Nephron progenitor cell (in vitro differentiated cells): ENCODE data around the gene FHL2.

ENCODE experiments used
- DNase-seq: peaks from one replicate; pipeline ENCODE4 v3.0.0; 2021
- H3K27ac Mint-ChIP-seq: 2 replicates; pipeline ENCODE4 v1.8.0; 2021; ENCODE audit warnings: mild to moderate bottlenecking, moderate library complexity, mixed read lengths
- H3K27me3 Mint-ChIP-seq: 2 replicates; pipeline ENCODE4 v1.8.0; 2021; ENCODE audit warnings: mild to moderate bottlenecking, low read depth, mixed read lengths; ENCODE audit not compliant: poor library complexity
- H3K36me3 Mint-ChIP-seq: 2 replicates; pipeline ENCODE4 v1.8.0; 2021; ENCODE audit warnings: low read depth, mixed read lengths
- H3K4me1 Mint-ChIP-seq: 2 replicates; pipeline ENCODE4 v1.8.0; 2021; ENCODE audit warnings: mixed read lengths
- H3K4me3 Mint-ChIP-seq: 2 replicates; pipeline ENCODE4 v1.8.0; 2021; ENCODE audit warnings: mild to moderate bottlenecking, moderate library complexity, mixed read lengths
- H3K9me3 Mint-ChIP-seq: 2 replicates; pipeline ENCODE4 v1.8.0; 2021; ENCODE audit warnings: mild to moderate bottlenecking, moderate library complexity, mixed read lengths
- TF ChIP-seq, protein P1 (sequence below): fragments of 200-600 bp; sonication (generic); IDR thresholded peaks from 2 replicates; pipeline ENCODE4 v1.5.0; 2021; ENCODE audit warnings: antibody characterized with exemption

The FHL2 gene, protein sequence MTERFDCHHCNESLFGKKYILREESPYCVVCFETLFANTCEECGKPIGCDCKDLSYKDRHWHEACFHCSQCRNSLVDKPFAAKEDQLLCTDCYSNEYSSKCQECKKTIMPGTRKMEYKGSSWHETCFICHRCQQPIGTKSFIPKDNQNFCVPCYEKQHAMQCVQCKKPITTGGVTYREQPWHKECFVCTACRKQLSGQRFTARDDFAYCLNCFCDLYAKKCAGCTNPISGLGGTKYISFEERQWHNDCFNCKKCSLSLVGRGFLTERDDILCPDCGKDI

DNA sequence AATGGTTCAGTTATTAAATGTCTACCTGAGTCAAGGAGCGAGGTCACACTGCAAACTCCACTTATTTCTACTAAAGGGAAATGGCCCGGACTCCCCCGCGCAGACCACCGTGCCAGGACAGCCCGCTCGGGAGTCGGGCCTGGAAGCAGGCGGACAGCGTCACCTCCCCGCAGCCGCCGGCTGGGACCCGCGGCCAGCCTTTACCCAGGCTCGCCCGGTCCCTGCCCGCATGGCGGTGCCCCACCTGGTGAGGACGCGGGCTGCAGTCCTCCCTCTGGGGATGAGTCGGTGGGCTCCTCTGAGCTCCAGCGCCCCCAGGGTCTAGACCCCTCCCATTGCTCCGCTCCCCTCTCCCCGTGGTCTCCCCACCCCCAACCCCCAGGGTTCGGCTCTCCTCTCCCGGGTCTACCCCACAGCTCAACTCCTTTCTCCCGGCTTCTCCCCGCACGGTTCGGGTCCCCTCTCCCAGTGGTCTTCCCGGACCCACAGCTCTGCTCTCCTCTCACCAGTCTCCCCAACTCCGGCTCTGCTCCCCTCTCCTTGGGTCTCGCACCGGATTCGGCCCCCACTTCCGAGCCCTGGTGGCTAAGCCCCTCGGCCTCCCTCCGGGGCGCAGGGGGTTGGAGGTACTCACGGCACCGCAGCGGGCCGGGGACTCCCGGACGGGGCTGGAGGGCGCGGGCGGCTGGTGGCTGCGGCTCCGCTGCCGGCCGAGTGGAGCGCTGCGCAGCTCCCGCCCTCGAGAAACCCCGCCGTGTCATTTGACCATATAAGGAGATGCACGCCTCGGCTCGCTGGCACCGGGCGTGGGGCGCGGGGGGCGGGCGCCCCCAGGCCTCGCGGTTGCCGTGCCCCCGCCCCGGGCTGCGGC, at the start of gene FHL2:
Gene FHL2 (minus strand): TSS at position 716 of the 871 bp plus-strand sequence. CDS start 12,535 bp downstream, outside the sequence.
- Mint-ChIP-seq H3K36me3 (peaks cover 22% of the 10 kb centered on the region), H3K27ac (no peak within 1 kb of the TSS), H3K4me1 (peaks cover 45% of the 10 kb centered on the region), H3K27me3 (peaks cover 13% of the 10 kb centered on the region), H3K9me3 (peaks cover 7% of the 10 kb centered on the region), H3K4me3 (peak within 1 kb of the TSS; percentile 91)
- TF ChIP-seq, protein P1, sequence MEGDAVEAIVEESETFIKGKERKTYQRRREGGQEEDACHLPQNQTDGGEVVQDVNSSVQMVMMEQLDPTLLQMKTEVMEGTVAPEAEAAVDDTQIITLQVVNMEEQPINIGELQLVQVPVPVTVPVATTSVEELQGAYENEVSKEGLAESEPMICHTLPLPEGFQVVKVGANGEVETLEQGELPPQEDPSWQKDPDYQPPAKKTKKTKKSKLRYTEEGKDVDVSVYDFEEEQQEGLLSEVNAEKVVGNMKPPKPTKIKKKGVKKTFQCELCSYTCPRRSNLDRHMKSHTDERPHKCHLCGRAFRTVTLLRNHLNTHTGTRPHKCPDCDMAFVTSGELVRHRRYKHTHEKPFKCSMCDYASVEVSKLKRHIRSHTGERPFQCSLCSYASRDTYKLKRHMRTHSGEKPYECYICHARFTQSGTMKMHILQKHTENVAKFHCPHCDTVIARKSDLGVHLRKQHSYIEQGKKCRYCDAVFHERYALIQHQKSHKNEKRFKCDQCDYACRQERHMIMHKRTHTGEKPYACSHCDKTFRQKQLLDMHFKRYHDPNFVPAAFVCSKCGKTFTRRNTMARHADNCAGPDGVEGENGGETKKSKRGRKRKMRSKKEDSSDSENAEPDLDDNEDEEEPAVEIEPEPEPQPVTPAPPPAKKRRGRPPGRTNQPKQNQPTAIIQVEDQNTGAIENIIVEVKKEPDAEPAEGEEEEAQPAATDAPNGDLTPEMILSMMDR, result peak; percentile 23
- peak; percentile 82 for DNase-seq

DNA sequence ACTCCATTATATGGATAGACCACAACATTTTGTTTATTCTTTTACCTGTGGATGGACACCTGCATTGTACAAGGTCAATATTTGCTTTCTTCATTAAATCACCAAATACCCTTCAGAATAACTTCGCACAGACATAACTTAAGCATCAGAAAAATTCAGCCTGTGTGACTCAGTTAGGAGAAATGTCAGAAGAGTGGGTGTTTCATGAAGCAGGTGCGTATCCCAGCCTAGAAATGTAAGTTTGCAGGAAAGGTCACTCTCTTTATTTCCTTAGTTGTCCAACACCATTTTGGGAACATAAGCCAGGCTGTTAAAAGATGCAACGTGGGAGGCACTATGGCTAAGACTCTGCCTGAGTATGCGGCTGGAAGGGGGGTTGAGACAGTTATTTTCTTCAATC, 48.6 kb upstream of the FHL2 start:
- Mint-ChIP-seq H3K9me3 (no peaks in the 10 kb centered on the region), H3K4me1 (peaks cover 12% of the 10 kb centered on the region), H3K4me3 (no peak overlapping the region), H3K27ac (no peak overlapping the region), H3K27me3 (peaks cover 17% of the 10 kb centered on the region), H3K36me3 (no peaks in the 10 kb centered on the region)
- TF ChIP-seq, protein P1, result no peak
- DNase-seq, result no peak

DNA sequence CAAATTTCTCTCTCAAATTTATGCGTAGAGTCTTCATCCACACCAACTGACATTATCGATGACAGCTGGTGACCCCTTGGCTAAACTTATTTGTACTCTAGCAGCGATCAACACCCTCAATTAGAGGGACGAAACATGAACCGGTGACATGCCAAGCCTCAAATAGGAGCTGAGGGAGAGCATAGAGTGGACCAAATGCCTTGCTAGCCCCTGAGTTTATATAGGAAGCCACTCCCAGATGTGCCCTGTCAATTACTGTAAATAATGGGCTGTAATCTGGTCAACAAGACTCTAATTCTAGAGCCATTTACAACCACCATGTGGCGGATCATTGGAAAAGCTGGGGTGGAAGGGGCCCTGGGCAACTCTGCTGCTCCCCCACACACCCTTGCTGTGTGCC, 47.6 kb upstream of the FHL2 start:
- DNase-seq, result no peak
- H3K4me3 Mint-ChIP-seq, result no peak overlapping the region
- no peak overlapping the region for H3K27ac Mint-ChIP-seq
- TF ChIP-seq, protein P1, result no peak
- no peaks in the 10 kb centered on the region for H3K36me3 Mint-ChIP-seq
- no peaks in the 10 kb centered on the region for H3K9me3 Mint-ChIP-seq
- peaks cover 17% of the 10 kb centered on the region for H3K27me3 Mint-ChIP-seq
- peaks cover 12% of the 10 kb centered on the region for H3K4me1 Mint-ChIP-seq

DNA sequence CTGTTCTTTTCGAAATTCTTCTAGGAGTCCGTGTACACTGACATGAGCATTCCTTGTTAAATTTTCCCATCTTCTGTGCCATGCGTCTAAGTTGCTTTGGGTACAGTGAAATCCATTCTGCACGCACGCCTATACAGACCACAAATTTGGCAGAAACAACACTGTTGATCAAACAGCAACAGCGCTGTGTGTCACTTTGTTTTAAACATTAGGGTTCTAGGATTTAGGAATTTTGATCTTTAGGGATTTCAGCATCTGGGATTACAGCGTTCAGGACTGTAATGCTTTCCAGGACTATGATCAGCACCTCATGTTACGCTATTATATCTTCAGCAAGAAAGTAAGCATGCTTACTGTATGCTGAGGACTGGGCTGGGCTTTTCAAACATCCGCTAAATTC, 47.1 kb upstream of the FHL2 start:
- Mint-ChIP-seq H3K4me1 (peaks cover 12% of the 10 kb centered on the region), H3K27me3 (peaks cover 17% of the 10 kb centered on the region), H3K36me3 (no peaks in the 10 kb centered on the region), H3K4me3 (no peak overlapping the region), H3K9me3 (no peaks in the 10 kb centered on the region), H3K27ac (no peak overlapping the region)
- TF ChIP-seq, protein P1, result no peak
- no peak for DNase-seq

DNA sequence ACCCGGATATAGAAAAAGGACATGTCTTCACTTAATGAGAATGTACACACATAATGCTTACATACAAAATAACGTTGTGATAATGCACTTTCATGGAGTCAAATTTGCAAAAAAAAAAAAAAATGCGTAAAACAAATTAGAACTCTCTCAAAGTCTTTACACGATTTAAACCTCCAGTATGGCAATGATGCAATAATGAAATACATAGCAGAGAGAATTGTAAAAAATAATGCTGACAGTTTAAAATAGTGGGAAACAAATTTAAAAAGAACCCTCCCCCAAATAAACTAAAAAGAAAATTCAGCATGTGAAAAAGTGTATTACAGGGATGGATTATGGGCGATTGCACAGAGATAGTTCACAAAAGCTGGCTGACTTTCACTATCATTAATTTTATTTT, 46.6 kb upstream of the FHL2 start:
- TF ChIP-seq, protein P1, result no peak
- Mint-ChIP-seq H3K27ac (no peak overlapping the region), H3K4me1 (peaks cover 12% of the 10 kb centered on the region), H3K27me3 (peaks cover 16% of the 10 kb centered on the region), H3K4me3 (no peak overlapping the region), H3K36me3 (no peaks in the 10 kb centered on the region), H3K9me3 (no peaks in the 10 kb centered on the region)
- no peak for DNase-seq
